CD4-positive, alpha-beta T cell (primary cell): ENCODE results near the gene ATM. TPM values are rescaled to one million over a fixed set of nuclear protein-coding genes. Genes with fewer than 3 reads are reported as not detected.
A peak's percentile ranks its signal among the peaks of the same experiment; 100 is the strongest.

Source experiments
- ATAC-seq: fragments of 200-7000 bp; cut with Tn5 transposase; one replicate; pipeline ENCODE4 v1.10.0; 2022; ENCODE audit warnings: mild to moderate bottlenecking; ENCODE audit not compliant: poor library complexity
- CTCF ChIA-PET: fragments of 350-600 bp; sonication (Branson Sonifier 250); formaldehyde crosslinking; loops from one replicate; lab custom pipeline; 2021; ENCODE audit warnings: antibody characterized with exemption, inconsistent platforms; lab: Charles Lee
- POLR2A ChIA-PET: fragments of 350-600 bp; sonication (Branson Sonifier 250); formaldehyde crosslinking; loops from one replicate; lab custom pipeline; 2021; ENCODE audit warnings: antibody characterized with exemption, inconsistent platforms; lab: Charles Lee
- DNase-seq, 14 experiments: peaks; one replicate each; pipeline ENCODE4 v3.0.0-alpha.2; 2013 to 2020; ENCODE audit warnings: mixed read lengths in 2 of 14
- H3K27ac ChIP-seq, 2 donors: one replicate each; pipeline versions ENCODE4 v1.5.1 to v1.7.0; 2013; ENCODE audit warnings: low read length in 2 of 2, low read depth in 1 of 2, mild to moderate bottlenecking in 1 of 2
- H3K27me3 ChIP-seq, 2 experiments: 1 replicate in 1 of 2; 2 replicates in 1 of 2; pipeline versions ENCODE4 v1.6.1 to v1.7.0; 2013; ENCODE audit warnings: low read length in 2 of 2, control low read depth in 1 of 2, mild to moderate bottlenecking in 1 of 2, moderate library complexity in 1 of 2; ENCODE audit not compliant: insufficient read depth in 2 of 2, control insufficient read depth in 1 of 2
- H3K36me3 ChIP-seq: one replicate; pipeline ENCODE4 v1.6.1; 2013; ENCODE audit warnings: low read length, control low read depth; ENCODE audit not compliant: insufficient read depth
- H3K4me1 ChIP-seq: one replicate; pipeline ENCODE4 v1.6.1; 2013; ENCODE audit warnings: low read length, control low read depth; ENCODE audit not compliant: insufficient read depth
- H3K4me3 ChIP-seq: one replicate; pipeline ENCODE4 v1.5.1; 2013; ENCODE audit warnings: mild to moderate bottlenecking, low read length, moderate library complexity
- H3K9me3 ChIP-seq, 2 experiments: 1 replicate in 1 of 2; 2 replicates in 1 of 2; pipeline versions ENCODE4 v1.6.1 to v1.7.0; 2013; ENCODE audit warnings: low read length in 2 of 2, mild to moderate bottlenecking in 2 of 2, control low read depth in 1 of 2, moderate library complexity in 1 of 2; ENCODE audit not compliant: control insufficient read depth in 1 of 2, insufficient read depth in 1 of 2
- H3K27ac Mint-ChIP-seq: one replicate; pipeline ENCODE4 v1.8.0; 2020; ENCODE audit warnings: mixed read lengths
- H3K27me3 Mint-ChIP-seq: one replicate; pipeline ENCODE4 v1.8.0; 2021; ENCODE audit warnings: mixed read lengths
- H3K36me3 Mint-ChIP-seq: one replicate; pipeline ENCODE4 v1.8.0; 2021; ENCODE audit warnings: low read depth, mixed read lengths
- H3K4me1 Mint-ChIP-seq: one replicate; pipeline ENCODE4 v1.8.0; 2021; ENCODE audit warnings: low read depth, mixed read lengths
- H3K4me3 Mint-ChIP-seq: one replicate; pipeline ENCODE4 v1.8.0; 2020; ENCODE audit warnings: mild to moderate bottlenecking, mixed read lengths
- H3K9me3 Mint-ChIP-seq: one replicate; pipeline ENCODE4 v1.8.0; 2020; ENCODE audit warnings: mixed read lengths
- CTCF ChIP-seq: fragments of 200-600 bp; IDR thresholded peaks from one replicate; pipeline ENCODE4 v1.8.0; 2022; ENCODE audit warnings: antibody characterized with exemption, mild to moderate bottlenecking
- intact Hi-C, 2 experiments: fragments of 100-400 bp; cut with DNase I in 1 of 2; cut with micrococcal nuclease in 1 of 2; formaldehyde crosslinking; loops; one replicate each; pipeline versions ENCODE4 v1.15.1 to v1.9.0; 2023 to 2025; cut with DNase I, micrococcal nuclease
- total RNA-seq, 174 experiments: library from RNA in 2 of 174; stranded (reverse) in 2 of 174; gene quantifications; one replicate each; pipeline ENCODE4 v1.2.3 and lab custom pipeline; 2021 to 2026

The ATM gene
- total RNA-seq, 2 experiments from 2014 or later = 307 to 329 TPM

- H3K4me3 ChIP-seq = no peak overlapping the region
- H3K27me3 Mint-ChIP-seq = no peaks in the 10 kb centered on the region
- H3K27ac ChIP-seq = peak overlapping the region; percentile 39 to 53
- DNase-seq (no peak), ATAC-seq (no peak)
- peaks cover 82% of the 10 kb centered on the region for H3K36me3 Mint-ChIP-seq
- intact Hi-C loops = no loop called here
- ChIA-PET CTCF (interaction anchor here (1.4 kb wide), 1 partner anchor 10 kb away, joined by 4 read pairs; the partner anchor contains the start of gene ATM), POLR2A (interaction anchor here (0.9 to 2.0 kb wide), 4 partner anchors 8 to 23 kb away, joined by 3 to 13 read pairs (median 6); partner anchors contain the start of genes ATM and NPAT)
- peaks cover 76% of the 10 kb centered on the region for H3K36me3 ChIP-seq
- no peaks in the 10 kb centered on the region for H3K9me3 ChIP-seq
- no peaks in the 10 kb centered on the region for H3K9me3 Mint-ChIP-seq
- no peak overlapping the region for H3K27ac Mint-ChIP-seq
- H3K4me1 Mint-ChIP-seq = peaks cover 80% of the 10 kb centered on the region
- H3K4me1 ChIP-seq = peaks cover 66% of the 10 kb centered on the region
- no peaks in the 10 kb centered on the region for H3K27me3 ChIP-seq
- peak overlapping the region; percentile 52 for H3K4me3 Mint-ChIP-seq
- no peak for TF ChIP-seq CTCF
Observed at GRCh38 chr11:108233277-108233945, 10.5 kb downstream of the ATM start.

GRCh38 chr11:108235192-108235591, 12.3 kb downstream of the ATM start:
- Histone ChIP-seq H3K9me3 (no peaks in the 10 kb centered on the region), H3K4me1 (peaks cover 71% of the 10 kb centered on the region), H3K27me3 (no peaks in the 10 kb centered on the region), H3K36me3 (peaks cover 64% of the 10 kb centered on the region), H3K4me3 (no peak overlapping the region), H3K27ac (peak overlapping the region; percentile 64 to 95)
- H3K27me3 Mint-ChIP-seq = no peaks in the 10 kb centered on the region
- ChIA-PET CTCF (interaction anchor here (4.5 kb wide), 1 partner anchor 11 kb away, joined by 65 read pairs; the partner anchor contains the start of genes ATM and NPAT), POLR2A (interaction anchor here (0.7 to 8.7 kb wide), 6 partner anchors 9 to 25 kb away, joined by 3 to 773 read pairs (median 17); partner anchors contain the start of genes ATM and NPAT)
- H3K4me3 Mint-ChIP-seq = no peak overlapping the region
- no peak overlapping the region for H3K27ac Mint-ChIP-seq
- no peak for TF ChIP-seq CTCF
- H3K9me3 Mint-ChIP-seq = no peaks in the 10 kb centered on the region
- peaks cover 79% of the 10 kb centered on the region for H3K36me3 Mint-ChIP-seq
- DNase-seq (no peak), ATAC-seq (no peak)
- H3K4me1 Mint-ChIP-seq = peaks cover 79% of the 10 kb centered on the region
- intact Hi-C loops = no loop called here

- ATAC-seq (no peak), DNase-seq (peak in 1 of 14 experiments; percentile 47)
- ChIA-PET POLR2A (interaction anchor here (0.7 to 8.7 kb wide), 4 partner anchors 10 to 24 kb away, joined by 3 to 773 read pairs (median 42); partner anchors contain the start of genes ATM and NPAT), CTCF (interaction anchor here (4.5 kb wide), 1 partner anchor 12 kb away, joined by 65 read pairs; the partner anchor contains the start of genes ATM and NPAT)
- no peak for TF ChIP-seq CTCF
- H3K4me1 ChIP-seq = peaks cover 70% of the 10 kb centered on the region
- H3K27ac ChIP-seq = peak overlapping the region; percentile 64 to 95
- H3K9me3 ChIP-seq = no peaks in the 10 kb centered on the region
- no peaks in the 10 kb centered on the region for H3K27me3 ChIP-seq
- Mint-ChIP-seq H3K4me1 (peaks cover 79% of the 10 kb centered on the region), H3K9me3 (no peaks in the 10 kb centered on the region), H3K27me3 (no peaks in the 10 kb centered on the region), H3K4me3 (peak overlapping the region; percentile 72), H3K36me3 (peaks cover 79% of the 10 kb centered on the region), H3K27ac (no peak overlapping the region)
- intact Hi-C loops = loop anchor here in 1 of 2 experiments (1.0 to 2.0 kb wide), 2 partner anchors 12 to 17 kb away; partner anchors contain the start of gene ATM
- no peak overlapping the region for H3K4me3 ChIP-seq
- peaks cover 64% of the 10 kb centered on the region for H3K36me3 ChIP-seq
Observed at GRCh38 chr11:108235633-108236032, 12.8 kb downstream of the ATM start.
